ENCODE measurements around the gene DCAF12L1.

Gene DCAF12L1

DNA sequence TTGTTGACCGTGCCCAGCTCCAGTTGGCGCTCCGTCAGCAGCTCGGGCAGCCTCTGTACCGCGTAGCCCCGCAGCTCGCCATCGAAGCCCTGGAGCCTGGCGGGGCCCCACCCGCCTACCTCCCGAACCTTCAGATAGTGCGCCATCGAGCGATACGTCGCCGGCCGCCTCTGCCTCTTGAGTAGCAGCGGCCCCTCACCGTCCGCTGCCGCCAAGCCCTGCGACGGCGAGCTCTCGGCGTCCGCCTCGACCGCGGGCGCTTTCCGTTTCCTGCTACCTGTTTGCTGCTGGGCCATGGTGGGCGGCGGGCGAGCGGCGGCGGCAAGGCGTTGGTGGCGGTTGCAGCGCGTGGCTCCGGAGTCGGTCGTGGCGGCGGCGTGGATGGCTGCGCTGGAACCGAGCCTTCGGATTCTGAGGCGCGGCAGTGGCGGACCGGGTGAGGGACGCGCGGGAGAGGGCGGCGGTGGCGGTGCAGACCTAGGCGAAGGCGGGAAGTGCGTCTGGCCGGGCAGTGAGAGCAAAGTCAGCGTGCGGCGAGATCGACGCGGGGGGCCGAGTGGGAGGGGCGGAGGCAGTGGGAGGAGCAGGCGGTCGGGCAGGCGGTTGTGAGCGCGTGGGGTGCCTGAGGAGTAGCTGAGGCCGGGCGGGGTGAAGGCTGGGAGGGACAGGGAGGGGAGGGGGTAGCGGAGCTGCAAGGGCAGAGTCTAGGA, at the start of gene DCAF12L1:
Gene DCAF12L1 (minus strand): TSS at position 502 of the 710 bp plus-strand sequence. CDS start 206 bp downstream, at position 296.
- no peak for DNase-seq (ENCODE audit: low read depth)
- no peak within 1 kb of the TSS for H3K4me3 ChIP-seq (ENCODE audit: low read length)
- TF ChIP-seq, protein P1, sequence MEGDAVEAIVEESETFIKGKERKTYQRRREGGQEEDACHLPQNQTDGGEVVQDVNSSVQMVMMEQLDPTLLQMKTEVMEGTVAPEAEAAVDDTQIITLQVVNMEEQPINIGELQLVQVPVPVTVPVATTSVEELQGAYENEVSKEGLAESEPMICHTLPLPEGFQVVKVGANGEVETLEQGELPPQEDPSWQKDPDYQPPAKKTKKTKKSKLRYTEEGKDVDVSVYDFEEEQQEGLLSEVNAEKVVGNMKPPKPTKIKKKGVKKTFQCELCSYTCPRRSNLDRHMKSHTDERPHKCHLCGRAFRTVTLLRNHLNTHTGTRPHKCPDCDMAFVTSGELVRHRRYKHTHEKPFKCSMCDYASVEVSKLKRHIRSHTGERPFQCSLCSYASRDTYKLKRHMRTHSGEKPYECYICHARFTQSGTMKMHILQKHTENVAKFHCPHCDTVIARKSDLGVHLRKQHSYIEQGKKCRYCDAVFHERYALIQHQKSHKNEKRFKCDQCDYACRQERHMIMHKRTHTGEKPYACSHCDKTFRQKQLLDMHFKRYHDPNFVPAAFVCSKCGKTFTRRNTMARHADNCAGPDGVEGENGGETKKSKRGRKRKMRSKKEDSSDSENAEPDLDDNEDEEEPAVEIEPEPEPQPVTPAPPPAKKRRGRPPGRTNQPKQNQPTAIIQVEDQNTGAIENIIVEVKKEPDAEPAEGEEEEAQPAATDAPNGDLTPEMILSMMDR (IDR thresholded peaks at IDR 0.05; ENCODE audit: insufficient read depth, low read depth, low read length, missing control alignments) = no peak

- H3K4me3 ChIP-seq (ENCODE audit: low read length) = no peak overlapping the region
- DNase-seq (ENCODE audit: low read depth) = no peak
- TF ChIP-seq, protein P1 (IDR thresholded peaks at IDR 0.05; ENCODE audit: insufficient read depth, low read depth, low read length, missing control alignments) = no peak
These were observed 28.3 kb upstream of the DCAF12L1 start for GRCh38 chrX:126580877-126581276.

- TF ChIP-seq, protein P1 (IDR thresholded peaks at IDR 0.05; ENCODE audit: insufficient read depth, low read depth, low read length, missing control alignments) = no peak
- H3K4me3 ChIP-seq (ENCODE audit: low read length) = no peak overlapping the region
- DNase-seq (ENCODE audit: low read depth) = no peak
These were observed 23.3 kb upstream of the DCAF12L1 start for GRCh38 chrX:126575911-126576310.

- H3K4me3 ChIP-seq (ENCODE audit: low read length) = no peak overlapping the region
- TF ChIP-seq, protein P1 (IDR thresholded peaks at IDR 0.05; ENCODE audit: insufficient read depth, low read depth, low read length, missing control alignments) = no peak
- DNase-seq (ENCODE audit: low read depth) = no peak
These were observed 4.5 kb upstream of the DCAF12L1 start for GRCh38 chrX:126557151-126557550.

DNA sequence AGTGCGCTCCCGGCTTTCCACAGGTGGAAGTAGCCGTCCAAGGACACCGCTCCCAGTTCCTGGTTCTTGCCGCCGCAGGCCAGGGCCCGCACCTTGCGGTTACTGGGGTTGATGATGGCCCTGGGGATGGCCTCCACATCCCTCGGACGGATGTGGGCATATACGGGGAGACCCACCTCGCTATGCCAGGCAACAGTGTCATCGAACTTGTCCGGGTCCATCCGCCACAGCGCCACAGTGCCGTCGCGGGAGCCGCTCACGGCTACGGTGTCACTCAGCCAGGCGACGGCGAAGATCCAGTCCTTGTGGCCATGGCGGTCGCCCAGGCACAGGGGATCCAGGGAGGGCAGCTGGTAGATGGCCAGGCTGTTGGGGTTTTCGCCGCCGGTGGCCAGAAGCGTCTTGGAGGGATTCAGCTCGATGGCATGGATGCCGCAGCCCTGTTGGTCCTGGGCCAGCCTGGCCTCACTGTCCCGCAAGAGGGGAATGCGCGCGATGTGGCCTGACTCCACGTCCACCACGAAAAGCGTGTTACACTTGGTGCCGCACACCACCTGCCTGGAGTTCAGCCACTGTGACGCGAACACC, 795 bp downstream of the DCAF12L1 start:
- no peak for DNase-seq (ENCODE audit: low read depth)
- H3K4me3 ChIP-seq (ENCODE audit: low read length) = no peak overlapping the region
- TF ChIP-seq, protein P1 (IDR thresholded peaks at IDR 0.05; ENCODE audit: insufficient read depth, low read depth, low read length, missing control alignments) = no peak

- DNase-seq (ENCODE audit: low read depth) = no peak
- H3K4me3 ChIP-seq (ENCODE audit: low read length) = no peak overlapping the region
- TF ChIP-seq, protein P1 (IDR thresholded peaks at IDR 0.05; ENCODE audit: insufficient read depth, low read depth, low read length, missing control alignments) = no peak
These were observed 1.3 kb downstream of the DCAF12L1 start for GRCh38 chrX:126551306-126551705.

Measured in epithelial cell of esophagus (primary cell).